Vagina (tissue), 2 donors: ENCODE data around the gene MYO1D.

Experiments
- CTCF ChIP-seq, 3 experiments: fragments of 450-650 bp in 2 of 3; fragments of 200-600 bp in 1 of 3; sonication (generic) in 1 of 3; IDR thresholded peaks; one replicate each; pipeline ENCODE4 v1.5.1; 2017 to 2019; ENCODE audit warnings: antibody characterized with exemption in 3 of 3, mild to moderate bottlenecking in 2 of 3, moderate library complexity in 2 of 3
- POLR2A ChIP-seq, 2 donors: fragments of 450-650 bp; IDR thresholded peaks; one replicate each; pipeline ENCODE4 v1.6.1; 2017; ENCODE audit warnings: antibody characterized with exemption in 2 of 2, mild to moderate bottlenecking in 2 of 2, moderate library complexity in 2 of 2
- POLR2AphosphoS5 ChIP-seq, 2 donors: sonication (generic); formaldehyde crosslinking; IDR thresholded peaks; one replicate each; pipeline ENCODE4 v1.9.0; 2017; ENCODE audit warnings: antibody characterized with exemption in 2 of 2, mild to moderate bottlenecking in 2 of 2, low read depth in 1 of 2; ENCODE audit not compliant: insufficient read depth in 1 of 2

GRCh38 chr17:32588982-32589381 is 287.9 kb downstream of the MYO1D start:
- TF ChIP-seq CTCF (IDR thresholded peaks at IDR 0.05) (no peak), POLR2A (IDR thresholded peaks at IDR 0.05) (no peak), POLR2AphosphoS5 (IDR thresholded peaks at IDR 0.05; ENCODE audit: insufficient read depth in 1 of 2, low read depth in 1 of 2) (no peak)
